Measurements from ENCODE around the gene TVP23C.

DNA sequence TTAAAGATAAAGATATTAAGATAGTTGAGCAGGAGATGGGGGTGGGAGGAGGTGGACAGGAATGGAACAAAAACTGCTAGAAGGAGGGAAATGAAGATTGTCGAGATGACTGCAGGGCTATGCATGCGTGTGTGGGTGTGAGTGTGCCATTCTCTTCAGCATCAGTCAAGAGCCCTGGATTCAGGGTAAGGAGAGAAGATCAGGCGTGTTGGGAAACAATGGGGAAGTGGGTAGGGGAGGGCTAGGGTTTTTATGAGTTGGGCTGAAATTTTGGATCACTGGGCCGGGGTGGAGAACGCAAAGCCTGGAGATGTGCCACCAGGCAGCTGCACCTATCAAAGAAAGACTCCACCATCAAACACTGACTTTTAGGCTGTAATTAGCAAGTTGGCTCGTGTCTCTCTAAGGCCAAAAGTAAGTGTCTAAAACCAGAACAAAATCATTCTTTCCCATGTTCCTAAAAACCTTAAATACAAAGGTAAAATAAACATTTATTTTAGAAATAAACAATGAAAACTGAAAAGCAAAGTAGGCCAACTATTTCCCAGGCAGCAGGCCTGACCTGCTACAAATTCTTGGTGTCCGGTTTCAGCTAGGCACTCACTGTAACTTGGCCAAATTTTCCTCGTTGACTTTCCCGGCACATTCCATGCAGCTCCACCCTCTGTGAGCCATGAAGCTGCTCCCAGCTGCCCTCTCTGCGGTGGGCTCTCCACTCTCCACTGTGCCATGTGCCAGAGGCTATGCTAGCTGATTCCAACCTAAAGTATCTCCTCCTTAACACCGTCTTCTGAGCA is 100.1 kb downstream of the TVP23C start:
- TF ChIP-seq, protein P1, sequence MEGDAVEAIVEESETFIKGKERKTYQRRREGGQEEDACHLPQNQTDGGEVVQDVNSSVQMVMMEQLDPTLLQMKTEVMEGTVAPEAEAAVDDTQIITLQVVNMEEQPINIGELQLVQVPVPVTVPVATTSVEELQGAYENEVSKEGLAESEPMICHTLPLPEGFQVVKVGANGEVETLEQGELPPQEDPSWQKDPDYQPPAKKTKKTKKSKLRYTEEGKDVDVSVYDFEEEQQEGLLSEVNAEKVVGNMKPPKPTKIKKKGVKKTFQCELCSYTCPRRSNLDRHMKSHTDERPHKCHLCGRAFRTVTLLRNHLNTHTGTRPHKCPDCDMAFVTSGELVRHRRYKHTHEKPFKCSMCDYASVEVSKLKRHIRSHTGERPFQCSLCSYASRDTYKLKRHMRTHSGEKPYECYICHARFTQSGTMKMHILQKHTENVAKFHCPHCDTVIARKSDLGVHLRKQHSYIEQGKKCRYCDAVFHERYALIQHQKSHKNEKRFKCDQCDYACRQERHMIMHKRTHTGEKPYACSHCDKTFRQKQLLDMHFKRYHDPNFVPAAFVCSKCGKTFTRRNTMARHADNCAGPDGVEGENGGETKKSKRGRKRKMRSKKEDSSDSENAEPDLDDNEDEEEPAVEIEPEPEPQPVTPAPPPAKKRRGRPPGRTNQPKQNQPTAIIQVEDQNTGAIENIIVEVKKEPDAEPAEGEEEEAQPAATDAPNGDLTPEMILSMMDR (IDR thresholded peaks at IDR 0.05), result no peak
- no peak for TF ChIP-seq POLR2A (IDR thresholded peaks at IDR 0.05)
